Chondrocyte (in vitro differentiated cells): ENCODE data around the gene HAL. TPM values are rescaled to one million over a fixed set of nuclear protein-coding genes. Genes with fewer than 3 reads are reported as not detected.
A peak's percentile ranks its signal among the peaks of the same experiment; 100 is the strongest.

Experiments used
- DNase-seq: peaks from one replicate; pipeline ENCODE4 v3.0.0; 2021; ENCODE audit warnings: mixed read lengths, low spot score
- H3K27ac Mint-ChIP-seq: one replicate; pipeline ENCODE4 v1.8.0; 2021; ENCODE audit warnings: mild to moderate bottlenecking, moderate library complexity, mixed read lengths; ENCODE audit not compliant: unreplicated experiment
- H3K27me3 Mint-ChIP-seq: 2 replicates; pipeline ENCODE4 v1.8.0; 2021; ENCODE audit warnings: low read depth, mixed read lengths
- H3K36me3 Mint-ChIP-seq: 2 replicates; pipeline ENCODE4 v1.8.0; 2021; ENCODE audit warnings: low read depth, mixed read lengths
- H3K4me1 Mint-ChIP-seq: 2 replicates; pipeline ENCODE4 v1.8.0; 2021; ENCODE audit warnings: low read depth, mild to moderate bottlenecking, mixed read lengths
- H3K4me3 Mint-ChIP-seq: one replicate; pipeline ENCODE4 v1.8.0; 2021; ENCODE audit warnings: mild to moderate bottlenecking, moderate library complexity, mixed read lengths; ENCODE audit not compliant: unreplicated experiment
- H3K9me3 Mint-ChIP-seq: 2 replicates; pipeline ENCODE4 v1.8.0; 2021; ENCODE audit warnings: low read depth, mixed read lengths
- total RNA-seq: library from RNA; stranded (reverse); gene quantifications from 3 replicates; pipeline ENCODE4 v1.2.1, GENCODE V29; 2021
- TF ChIP-seq, protein P1 (sequence below): fragments of 200-600 bp; sonication (generic); IDR thresholded peaks from 2 replicates; pipeline ENCODE4 v1.5.0; 2021; ENCODE audit warnings: antibody characterized with exemption, mild to moderate bottlenecking, moderate library complexity

HAL gene
- total RNA-seq, 1 donor from 2014 or later: 0.10 TPM

GRCh38 chr12:96034621-96035282 lies 38.6 kb upstream of the HAL start:
- TF ChIP-seq, protein P1, sequence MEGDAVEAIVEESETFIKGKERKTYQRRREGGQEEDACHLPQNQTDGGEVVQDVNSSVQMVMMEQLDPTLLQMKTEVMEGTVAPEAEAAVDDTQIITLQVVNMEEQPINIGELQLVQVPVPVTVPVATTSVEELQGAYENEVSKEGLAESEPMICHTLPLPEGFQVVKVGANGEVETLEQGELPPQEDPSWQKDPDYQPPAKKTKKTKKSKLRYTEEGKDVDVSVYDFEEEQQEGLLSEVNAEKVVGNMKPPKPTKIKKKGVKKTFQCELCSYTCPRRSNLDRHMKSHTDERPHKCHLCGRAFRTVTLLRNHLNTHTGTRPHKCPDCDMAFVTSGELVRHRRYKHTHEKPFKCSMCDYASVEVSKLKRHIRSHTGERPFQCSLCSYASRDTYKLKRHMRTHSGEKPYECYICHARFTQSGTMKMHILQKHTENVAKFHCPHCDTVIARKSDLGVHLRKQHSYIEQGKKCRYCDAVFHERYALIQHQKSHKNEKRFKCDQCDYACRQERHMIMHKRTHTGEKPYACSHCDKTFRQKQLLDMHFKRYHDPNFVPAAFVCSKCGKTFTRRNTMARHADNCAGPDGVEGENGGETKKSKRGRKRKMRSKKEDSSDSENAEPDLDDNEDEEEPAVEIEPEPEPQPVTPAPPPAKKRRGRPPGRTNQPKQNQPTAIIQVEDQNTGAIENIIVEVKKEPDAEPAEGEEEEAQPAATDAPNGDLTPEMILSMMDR: no peak
- DNase-seq: no peak
- Mint-ChIP-seq H3K4me3 (no peak overlapping the region), H3K9me3 (no peaks in the 10 kb centered on the region), H3K36me3 (no peaks in the 10 kb centered on the region), H3K27me3 (no peaks in the 10 kb centered on the region), H3K27ac (no peak overlapping the region), H3K4me1 (no peaks in the 10 kb centered on the region)

DNA sequence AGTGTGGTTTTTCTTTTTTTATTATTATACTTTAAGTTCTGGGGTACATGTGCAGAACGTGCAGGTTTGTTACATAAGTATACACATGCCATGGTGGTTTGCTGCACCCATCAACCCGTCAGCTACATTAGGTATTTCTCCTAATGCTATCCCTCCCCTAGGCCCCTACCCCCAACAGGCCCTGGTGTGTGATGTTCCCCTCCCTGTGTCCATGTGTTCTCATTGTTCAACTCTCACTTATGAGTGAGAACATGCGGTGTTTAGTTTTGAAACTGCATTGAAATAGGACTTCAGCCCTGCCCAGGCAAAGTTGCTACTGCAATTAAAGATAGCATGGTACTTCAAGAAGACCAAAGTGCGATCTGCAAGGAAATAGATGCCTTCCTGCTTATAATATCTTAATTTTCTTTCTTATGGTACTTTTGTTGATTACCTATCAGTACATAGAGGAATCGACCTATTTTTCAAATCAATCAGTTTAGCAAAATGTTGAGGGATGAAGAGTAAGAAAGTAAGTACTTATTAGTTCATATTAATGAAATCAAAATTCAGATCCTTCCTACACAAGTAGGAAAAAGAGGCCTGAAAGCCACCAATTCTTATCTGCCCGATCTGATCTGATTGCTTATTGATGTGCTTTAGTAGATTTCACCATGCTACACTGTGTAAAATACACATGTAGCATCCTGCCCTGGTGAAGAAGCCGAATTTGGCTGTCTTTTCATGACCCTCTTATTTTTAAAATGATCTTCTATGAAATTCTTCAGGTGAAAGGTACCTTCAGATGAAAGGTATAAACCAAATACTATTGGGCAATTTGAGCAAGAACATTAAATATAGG lies 37.6 kb upstream of the HAL start:
- no peaks in the 10 kb centered on the region for H3K4me1 Mint-ChIP-seq
- TF ChIP-seq, protein P1: no peak
- H3K9me3 Mint-ChIP-seq: no peaks in the 10 kb centered on the region
- no peak for DNase-seq
- H3K36me3 Mint-ChIP-seq: no peaks in the 10 kb centered on the region
- peak overlapping the region; percentile 26 for H3K4me3 Mint-ChIP-seq
- H3K27ac Mint-ChIP-seq: peak overlapping the region; percentile 18
- no peaks in the 10 kb centered on the region for H3K27me3 Mint-ChIP-seq

GRCh38 chr12:96029826-96030225 lies 33.7 kb upstream of the HAL start:
- Mint-ChIP-seq H3K4me1 (no peaks in the 10 kb centered on the region), H3K9me3 (no peaks in the 10 kb centered on the region), H3K27me3 (no peaks in the 10 kb centered on the region), H3K36me3 (peaks cover 7% of the 10 kb centered on the region), H3K27ac (no peak overlapping the region), H3K4me3 (no peak overlapping the region)
- DNase-seq: no peak
- TF ChIP-seq, protein P1: no peak

DNA sequence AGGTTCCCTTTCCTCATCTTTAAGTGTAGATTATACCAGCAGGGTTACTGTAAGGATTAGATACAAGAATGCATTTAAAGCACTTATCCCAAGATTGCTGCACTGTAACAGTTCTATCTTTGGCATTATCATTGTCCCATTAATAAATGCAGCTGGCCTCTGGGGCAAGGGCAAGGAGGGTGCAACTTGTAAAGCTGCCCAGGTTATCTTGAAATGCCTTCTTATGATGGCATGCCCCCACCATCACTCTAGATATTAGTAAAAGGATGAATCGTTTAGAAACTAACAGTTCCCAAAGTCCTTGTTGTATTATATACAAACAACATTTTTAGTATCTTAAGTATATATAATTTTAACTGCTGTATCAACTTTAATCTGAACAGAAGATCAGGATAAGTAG lies 32.4 kb upstream of the HAL start:
- Mint-ChIP-seq H3K27ac (no peak overlapping the region), H3K4me3 (no peak overlapping the region), H3K9me3 (no peaks in the 10 kb centered on the region), H3K27me3 (no peaks in the 10 kb centered on the region), H3K4me1 (no peaks in the 10 kb centered on the region), H3K36me3 (peaks cover 9% of the 10 kb centered on the region)
- no peak for DNase-seq
- TF ChIP-seq, protein P1: no peak

- H3K27me3 Mint-ChIP-seq: no peaks in the 10 kb centered on the region
- TF ChIP-seq, protein P1: no peak
- H3K9me3 Mint-ChIP-seq: no peaks in the 10 kb centered on the region
- H3K36me3 Mint-ChIP-seq: peaks cover 14% of the 10 kb centered on the region
- H3K4me1 Mint-ChIP-seq: no peaks in the 10 kb centered on the region
- DNase-seq: no peak
- H3K27ac Mint-ChIP-seq: no peak overlapping the region
- H3K4me3 Mint-ChIP-seq: no peak overlapping the region
Measured at GRCh38 chr12:96026331-96026730, 30.2 kb upstream of the HAL start.
